Spleen (tissue), 11 donors: ENCODE data around the gene AP3S1. TPM values are rescaled to one million over a fixed set of nuclear protein-coding genes. Genes with fewer than 3 reads are reported as not detected.

Experiments
- DNase-seq: peaks from one replicate; pipeline ENCODE4 v3.0.0-alpha.2; 2020
- H3K27ac ChIP-seq, 8 donors: fragments of 200-600 bp; sonication (generic) in 7 of 8; 1 replicate in 4 of 8; 2 replicates in 4 of 8; pipeline versions ENCODE4 v1.5.0 to v1.8.0; 2016 to 2021; ENCODE audit warnings: inconsistent platforms in 4 of 8, mild to moderate bottlenecking in 4 of 8, moderate library complexity in 1 of 8
- H3K27me3 ChIP-seq, 7 donors: fragments of 200-600 bp; sonication (generic) in 6 of 7; replicated peaks in 1 of 7; 1 replicate in 4 of 7; 2 replicates in 3 of 7; pipeline versions ENCODE4 v1.5.0 to v1.8.0; 2016 to 2021; ENCODE audit warnings: inconsistent platforms in 3 of 7, mild to moderate bottlenecking in 1 of 7
- H3K36me3 ChIP-seq, 6 donors: fragments of 200-600 bp; sonication (generic) in 5 of 6; 1 replicate in 4 of 6; 2 replicates in 2 of 6; pipeline versions ENCODE4 v1.5.0 to v1.8.0; 2016 to 2021; ENCODE audit warnings: inconsistent platforms in 2 of 6
- H3K4me1 ChIP-seq, 6 donors: fragments of 200-600 bp; sonication (generic) in 5 of 6; 1 replicate in 3 of 6; 2 replicates in 3 of 6; pipeline versions ENCODE4 v1.5.0 to v1.8.0; 2016 to 2021; ENCODE audit warnings: inconsistent platforms in 3 of 6
- H3K4me3 ChIP-seq, 8 donors: fragments of 200-600 bp; sonication (generic) in 7 of 8; 1 replicate in 4 of 8; 2 replicates in 4 of 8; pipeline versions ENCODE4 v1.5.0 to v1.8.0; 2016 to 2021; ENCODE audit warnings: inconsistent platforms in 4 of 8, mild to moderate bottlenecking in 4 of 8, moderate library complexity in 2 of 8
- H3K9me3 ChIP-seq, 8 donors: fragments of 200-600 bp; sonication (generic) in 7 of 8; 1 replicate in 4 of 8; 2 replicates in 4 of 8; pipeline versions ENCODE4 v1.5.0 to v1.8.0; 2016 to 2021; ENCODE audit warnings: inconsistent platforms in 4 of 8
- CTCF ChIP-seq, 11 experiments: fragments of 200-600 bp in 7 of 11; fragments of 450-650 bp in 4 of 11; sonication (generic) in 4 of 11; IDR thresholded peaks in 8 of 11; conservative IDR thresholded peaks in 3 of 11; 1 replicate in 7 of 11; 2 replicates in 4 of 11; pipeline versions ENCODE4 v1.4.0 to v1.8.0; 2016 to 2021; ENCODE audit warnings: antibody characterized with exemption in 11 of 11, inconsistent platforms in 4 of 11, mild to moderate bottlenecking in 1 of 11
- POLR2A ChIP-seq, 3 donors: fragments of 450-650 bp; IDR thresholded peaks; one replicate each; pipeline ENCODE4 v1.5.1; 2017; ENCODE audit warnings: antibody characterized with exemption in 3 of 3, mild to moderate bottlenecking in 1 of 3
- POLR2AphosphoS5 ChIP-seq, 3 donors: sonication (generic); formaldehyde crosslinking; IDR thresholded peaks; one replicate each; pipeline ENCODE4 v1.5.1; 2017; ENCODE audit warnings: antibody characterized with exemption in 3 of 3
- WGBS, 5 donors: extraction: QIAGEN DNeasy Blood & Tissue Kit in 3 of 5; methylation state at CpG; one replicate each; pipeline versions ENCODE4 v1.1.5 to v1.1.7; 2013 to 2018; 5-methylcytosine and 5-hydroxymethylcytosine counted together
- intact Hi-C: fragments of 100-400 bp; cut with DNase I; formaldehyde crosslinking; loops from one replicate; pipeline ENCODE4 v1.15.0; 2023; ENCODE audit warnings: low total_unique reads
- polyA plus RNA-seq, 3 donors: library from polyadenylated mRNA; stranded (reverse); fragments of 200-250 nt; gene quantifications; one replicate each; pipeline ENCODE4 v1.2.1, GENCODE V29; 2013
- total RNA-seq, 7 donors: library from RNA; depleted of rRNA in 3 of 7; stranded (reverse); fragments of >200 nt in 3 of 7; fragmentation: NEBNext Ultra II Directional in 4 of 7; extraction: Animal tissue kit (Norgen Biotek cat#: 25700) in 4 of 7; gene quantifications; one replicate each; pipeline versions ENCODE4 v1.1.0 to v1.2.1, GENCODE V29; 2016 to 2021
- donor health status: healthy with polysubstance abuse.
- donor health status: DM: no; HTN: no; CAD: no; lungs with moderate emphysema.
- donor health status: DM: no; HTN: no; CAD: no.
- donor health status: Bipolar disorder and iron deficiency.
- donor health status: healthy.
- donor health status: DM: no; HTN: no; CAD: no.
- donor health status: DM: yes; HTN: yes; CAD: no.

AP3S1 gene
- total and polyA plus RNA-seq, 10 donors, result 42.0 to 190 (median 61.7) TPM

- TF ChIP-seq POLR2AphosphoS5 (IDR thresholded peaks at IDR 0.05), result no peak
- TF ChIP-seq CTCF (IDR thresholded peaks at IDR 0.05 in 8 of 11, conservative IDR thresholded peaks at IDR 0.05 in 3 of 11), result no peak
- no peak for TF ChIP-seq POLR2A (IDR thresholded peaks at IDR 0.05)
- Histone ChIP-seq H3K4me3 (peak within 1 kb of the TSS; percentile 20 to 66 (median 34)), H3K27me3 (peaks cover 6 to 78% (median 52%) of the 10 kb centered on the region in 7 donors), H3K4me1 (peaks cover 13 to 25% (median 22%) of the 10 kb centered on the region in 6 donors), H3K36me3 (no peaks in the 10 kb centered on the region), H3K9me3 (no peaks in the 10 kb centered on the region), H3K27ac (no peak within 1 kb of the TSS)
- peak; percentile 69 for DNase-seq
- WGBS, 5 donors, result 0 to 19% (median 5%) methylated on average over 2 to 18 of the region's 18 CpGs
- intact Hi-C loops, result no loop called here
These were observed 120.5 kb downstream of the AP3S1 start, which contains the start of gene LVRN for GRCh38 chr5:115962239-115962564. TSS of gene LVRN (plus strand) at chr5:115962475. CDS start at chr5:115962618, 143 bp downstream.

GRCh38 chr5:115962565-115963402 is 121.0 kb downstream of the AP3S1 start:
- H3K36me3 ChIP-seq, result no peaks in the 10 kb centered on the region
- H3K9me3 ChIP-seq, result no peaks in the 10 kb centered on the region
- TF ChIP-seq POLR2AphosphoS5 (IDR thresholded peaks at IDR 0.05) (peak in 1 of 3 donors; percentile 50), CTCF (IDR thresholded peaks at IDR 0.05 in 8 of 11, conservative IDR thresholded peaks at IDR 0.05 in 3 of 11) (no peak)
- H3K27ac ChIP-seq, result no peak overlapping the region
- peak; percentile 76 for DNase-seq
- peaks cover 6 to 72% (median 52%) of the 10 kb centered on the region in 7 donors for H3K27me3 ChIP-seq
- intact Hi-C loops, result no loop called here
- H3K4me1 ChIP-seq, result peaks cover 13 to 25% (median 22%) of the 10 kb centered on the region in 6 donors
- H3K4me3 ChIP-seq, result peak overlapping the region; percentile 20 to 66 (median 34)
- WGBS, 5 donors, result 2 to 12% (median 4%) methylated on average over 19 to 71 of the region's 71 CpGs

GRCh38 chr5:115963566-115963965 is 121.8 kb downstream of the AP3S1 start:
- 21 to 34% (median 25%) methylated on average over 17 of the region's 17 CpGs for WGBS, 5 donors
- peak overlapping the region in 1 of 8 donors; percentile 39 for H3K4me3 ChIP-seq
- H3K27ac ChIP-seq, result no peak overlapping the region
- intact Hi-C loops, result no loop called here
- H3K4me1 ChIP-seq, result peaks cover 13 to 25% (median 22%) of the 10 kb centered on the region in 6 donors
- no peaks in the 10 kb centered on the region for H3K36me3 ChIP-seq
- no peaks in the 10 kb centered on the region for H3K9me3 ChIP-seq
- peaks cover 6 to 65% (median 52%) of the 10 kb centered on the region in 7 donors for H3K27me3 ChIP-seq
- DNase-seq, result no peak
- TF ChIP-seq CTCF (IDR thresholded peaks at IDR 0.05 in 8 of 11, conservative IDR thresholded peaks at IDR 0.05 in 3 of 11), result no peak
- TF ChIP-seq POLR2AphosphoS5 (IDR thresholded peaks at IDR 0.05), result no peak
- TF ChIP-seq POLR2A (IDR thresholded peaks at IDR 0.05), result no peak

Other genes starting within 250 kb of the AP3S1 start
- gene TICAM2, start 239.5 kb upstream of the AP3S1 start, total RNA-seq, result 1 to 10 TPM; 5.1 to 9.2 (median 7.9) TPM
- gene TICAM2, start 239.5 kb upstream of the AP3S1 start, polyA plus RNA-seq, result 1 to 10 TPM; 2.9 to 4.2 (median 2.9) TPM
- gene TMED7, start 215.9 kb upstream of the AP3S1 start, total RNA-seq, result 10 to 100 TPM; 56.7 to 70.9 (median 68.6) TPM
- gene TMED7, start 215.9 kb upstream of the AP3S1 start, polyA plus RNA-seq, result 10 to 100 TPM in 2 of 3 donors, 1 to 10 TPM in 1; 8.4 to 13.7 (median 12.5) TPM
- 10 to 100 TPM in 1 of 7 donors, 1 to 10 TPM in 6; 1.4 to 11.1 (median 2.5) TPM for gene CDO1, start 25.3 kb upstream of the AP3S1 start, total RNA-seq
- 1 to 10 TPM; 1.4 to 2.0 (median 1.5) TPM for gene CDO1, start 25.3 kb upstream of the AP3S1 start, polyA plus RNA-seq
- 10 to 100 TPM; 40.1 to 90.4 (median 53.7) TPM for gene ATG12, start 370 bp upstream of the AP3S1 start, total RNA-seq
- 10 to 100 TPM; 30.6 to 36.4 (median 34.5) TPM for gene ATG12, start 370 bp upstream of the AP3S1 start, polyA plus RNA-seq
- gene LVRN, start 120.5 kb downstream of the AP3S1 start, total RNA-seq, result under 1 TPM in 4 of 7 donors, not detected in 3; 0.22 to 0.77 (median 0.35) TPM
- under 1 TPM in 2 of 3 donors, not detected in 1; 0.11 to 0.15 TPM for gene LVRN, start 120.5 kb downstream of the AP3S1 start, polyA plus RNA-seq
- 1 to 10 TPM in 1 of 7 donors, not detected in 6; 2.9 TPM for gene ARL14EPL, start 190.5 kb downstream of the AP3S1 start, total RNA-seq
- gene ARL14EPL, start 190.5 kb downstream of the AP3S1 start, polyA plus RNA-seq, result under 1 TPM in 1 of 3 donors, not detected in 2; 0.09 TPM
- 10 to 100 TPM; 35.5 to 55.4 (median 45.2) TPM for gene COMMD10, start 243.1 kb downstream of the AP3S1 start, total RNA-seq
- gene COMMD10, start 243.1 kb downstream of the AP3S1 start, polyA plus RNA-seq, result 10 to 100 TPM; 16.6 to 36.9 (median 22.5) TPM